ENCODE data around the gene ABCC3. TPM values are rescaled to one million over a fixed set of nuclear protein-coding genes. Genes with fewer than 3 reads are reported as not detected.
A peak's percentile ranks its signal among the peaks of the same experiment; 100 is the strongest.

Gene ABCC3
- total RNA-seq, 1 donor from 2014 or later = 0.68 TPM

- DNase-seq (ENCODE audit: missing footprints) = peak; percentile 55
- intact Hi-C loops (cut with DNase I) = loop anchor here (10.0 kb wide), 1 partner anchor 203 kb away; no protein-coding TSS in a partner anchor
- ATAC-seq = no peak
Observed at GRCh38 chr17:50687200-50688066, 52.8 kb downstream of the ABCC3 start.

GRCh38 chr17:50688245-50688644 lies 53.6 kb downstream of the ABCC3 start:
- ATAC-seq = no peak
- DNase-seq (ENCODE audit: missing footprints) = no peak
- intact Hi-C loops (cut with DNase I) = loop anchor here (10.0 kb wide), 1 partner anchor 203 kb away; no protein-coding TSS in a partner anchor

GRCh38 chr17:50689251-50689650 lies 54.6 kb downstream of the ABCC3 start:
- DNase-seq (ENCODE audit: missing footprints) (no peak), ATAC-seq (no peak)
- intact Hi-C loops (cut with DNase I) = loop anchor here (10.0 kb wide), 1 partner anchor 204 kb away; no protein-coding TSS in a partner anchor

DNA sequence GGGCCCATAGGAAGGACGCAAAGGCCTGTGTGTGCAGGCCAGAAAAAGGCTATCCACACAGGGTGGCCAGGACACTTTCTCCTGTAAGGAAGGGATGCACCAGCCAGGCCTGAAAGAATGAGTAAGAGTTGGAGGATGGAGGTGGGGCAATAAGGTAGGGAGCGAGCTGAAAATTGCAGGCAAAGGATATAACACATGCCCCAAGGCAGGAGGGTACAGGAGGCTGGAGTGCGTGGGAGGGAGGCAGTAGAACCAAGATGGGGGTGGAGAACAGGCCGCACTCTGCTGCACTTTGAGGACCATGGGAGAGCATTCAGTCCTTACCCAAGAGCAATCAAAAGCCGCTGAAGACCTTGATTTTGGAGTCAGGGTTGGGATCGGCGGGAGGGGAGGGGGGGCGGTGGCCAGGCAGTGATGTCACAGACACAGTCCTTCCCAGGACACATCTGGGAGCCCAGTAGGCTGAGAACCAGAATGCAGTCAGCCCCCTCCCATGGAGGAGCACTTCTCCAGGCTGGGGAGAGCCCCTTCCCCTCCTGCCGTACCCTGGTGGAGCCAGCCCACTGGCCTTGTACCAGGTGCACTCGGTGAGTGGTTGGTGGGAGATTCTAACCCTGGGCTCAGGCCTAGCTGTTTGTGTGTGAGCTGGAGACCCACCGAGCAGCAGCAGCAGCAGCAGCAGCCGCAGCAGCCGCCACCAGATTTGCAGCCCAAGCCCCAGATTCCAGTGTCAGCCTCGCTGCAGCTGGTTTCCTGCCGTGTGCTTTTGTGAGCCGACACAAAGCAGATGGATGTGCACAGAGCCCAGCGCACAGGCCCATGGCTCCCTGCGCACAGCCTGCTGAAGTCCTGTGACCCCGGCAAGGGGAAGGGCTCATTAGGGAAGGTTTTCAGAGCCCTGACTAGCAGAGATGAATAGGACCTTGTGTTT lies 55.5 kb downstream of the ABCC3 start:
- intact Hi-C loops (cut with DNase I) = loop anchor here (10.0 kb wide), 1 partner anchor 205 kb away; no protein-coding TSS in a partner anchor
- peak; percentile 31 for DNase-seq (ENCODE audit: missing footprints)
- ATAC-seq = no peak

DNA sequence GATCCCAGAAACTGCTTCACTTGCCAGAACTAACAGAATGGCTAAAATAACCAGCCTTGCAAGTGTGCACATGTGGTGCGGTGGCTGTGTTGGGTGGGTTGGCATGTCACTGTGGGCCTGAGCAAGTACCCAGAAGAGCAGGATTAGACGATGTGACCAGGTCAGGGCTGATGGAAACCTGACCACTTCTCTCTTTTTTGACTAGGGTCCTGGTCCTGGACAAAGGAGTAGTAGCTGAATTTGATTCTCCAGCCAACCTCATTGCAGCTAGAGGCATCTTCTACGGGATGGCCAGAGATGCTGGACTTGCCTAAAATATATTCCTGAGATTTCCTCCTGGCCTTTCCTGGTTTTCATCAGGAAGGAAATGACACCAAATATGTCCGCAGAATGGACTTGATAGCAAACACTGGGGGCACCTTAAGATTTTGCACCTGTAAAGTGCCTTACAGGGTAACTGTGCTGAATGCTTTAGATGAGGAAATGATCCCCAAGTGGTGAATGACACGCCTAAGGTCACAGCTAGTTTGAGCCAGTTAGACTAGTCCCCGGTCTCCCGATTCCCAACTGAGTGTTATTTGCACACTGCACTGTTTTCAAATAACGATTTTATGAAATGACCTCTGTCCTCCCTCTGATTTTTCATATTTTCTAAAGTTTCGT lies 56.3 kb downstream of the ABCC3 start:
- intact Hi-C loops (cut with DNase I) = no loop called here
- ATAC-seq = no peak
- no peak for DNase-seq (ENCODE audit: missing footprints)

- intact Hi-C loops (cut with DNase I) = no loop called here
- ATAC-seq = no peak
- DNase-seq (ENCODE audit: missing footprints) = no peak
Observed at GRCh38 chr17:50691550-50692447, 57.1 kb downstream of the ABCC3 start.

- intact Hi-C loops (cut with DNase I) = no loop called here
Observed at GRCh38 chr17:50692448-50693035, 57.9 kb downstream of the ABCC3 start.

GRCh38 chr17:50693036-50693682 lies 58.5 kb downstream of the ABCC3 start:
- DNase-seq (ENCODE audit: missing footprints) (peak; percentile 47), ATAC-seq (no peak)
- intact Hi-C loops (cut with DNase I) = no loop called here

More at GRCh38 chr17:50692448-50693035, 57.9 kb downstream of the ABCC3 start:
- DNase-seq (ENCODE audit: missing footprints) = no peak
- no peak for ATAC-seq

DNA sequence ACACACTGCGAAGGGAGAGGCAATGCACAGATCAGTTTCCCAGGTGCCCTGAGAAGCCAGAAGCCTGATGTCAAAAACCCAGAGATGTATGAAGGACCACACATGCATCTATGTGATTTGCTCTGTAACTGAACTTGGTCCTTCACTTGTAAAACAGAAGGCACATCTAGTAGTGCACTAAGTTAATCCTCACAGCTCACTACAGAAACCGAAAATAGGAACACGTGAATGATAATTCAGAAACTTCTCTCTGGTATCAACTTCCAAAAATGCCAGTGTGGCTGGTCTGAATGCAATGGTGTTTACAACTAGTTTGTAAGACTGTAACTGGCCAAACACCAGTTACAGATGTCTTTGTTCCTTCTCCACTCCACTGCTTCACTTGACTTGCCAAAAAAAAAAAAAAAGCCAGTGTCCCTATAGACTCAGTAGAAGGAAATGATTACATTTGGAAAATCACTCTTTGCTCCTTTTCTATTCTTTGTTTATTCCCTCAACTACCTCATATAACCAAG lies 61.7 kb downstream of the ABCC3 start:
- DNase-seq (ENCODE audit: missing footprints) (no peak), ATAC-seq (no peak)
- intact Hi-C loops (cut with DNase I) = no loop called here

DNA sequence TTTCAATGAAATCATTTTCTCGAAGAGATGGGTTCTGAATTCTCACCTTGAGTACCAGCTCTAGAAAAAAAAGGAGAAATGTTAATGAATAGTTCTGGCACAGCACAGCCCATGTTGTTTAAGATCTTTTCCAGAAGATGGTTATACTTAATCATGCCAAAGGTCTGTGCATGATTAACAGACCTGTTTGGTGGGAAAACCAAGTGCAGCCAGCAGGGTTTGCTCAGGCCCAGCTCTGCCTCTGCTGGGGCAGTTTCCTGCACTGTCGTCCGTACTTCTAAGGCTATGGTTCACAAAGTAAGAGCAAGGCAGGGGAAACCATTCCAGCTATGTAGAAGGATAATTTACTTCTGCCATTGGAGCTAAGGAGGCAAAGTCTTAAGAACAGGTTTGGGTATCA lies 62.4 kb downstream of the ABCC3 start:
- DNase-seq (ENCODE audit: missing footprints) (peak; percentile 28), ATAC-seq (no peak)
- intact Hi-C loops (cut with DNase I) = no loop called here

- no peak for DNase-seq (ENCODE audit: missing footprints)
- no peak for ATAC-seq
- intact Hi-C loops (cut with DNase I) = no loop called here
Observed at GRCh38 chr17:50697663-50698272, 63.1 kb downstream of the ABCC3 start.

- ATAC-seq (no peak), DNase-seq (ENCODE audit: missing footprints) (no peak)
- intact Hi-C loops (cut with DNase I) = no loop called here
Observed at GRCh38 chr17:50699410-50699809, 64.7 kb downstream of the ABCC3 start.

DNA sequence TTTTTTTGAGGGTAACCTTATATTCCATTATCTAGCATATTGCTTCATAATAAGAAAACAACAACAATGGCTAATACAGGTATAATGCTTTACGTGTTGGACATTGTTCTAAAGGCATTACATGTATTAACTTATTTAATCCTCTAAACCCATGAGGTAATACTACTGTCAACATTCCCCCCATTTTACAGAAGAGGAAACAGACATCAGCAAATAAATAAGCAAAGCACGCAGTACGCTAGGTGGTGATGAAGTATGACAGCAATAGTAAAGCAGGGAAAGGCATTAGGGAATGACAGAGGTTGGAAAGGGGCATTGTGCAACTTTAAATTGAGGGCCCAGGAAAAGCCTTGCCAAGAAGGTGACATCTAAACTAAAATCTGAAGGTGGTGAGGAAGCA lies 68.5 kb downstream of the ABCC3 start:
- DNase-seq (ENCODE audit: missing footprints) (no peak), ATAC-seq (no peak)
- intact Hi-C loops (cut with DNase I) = no loop called here

DNA sequence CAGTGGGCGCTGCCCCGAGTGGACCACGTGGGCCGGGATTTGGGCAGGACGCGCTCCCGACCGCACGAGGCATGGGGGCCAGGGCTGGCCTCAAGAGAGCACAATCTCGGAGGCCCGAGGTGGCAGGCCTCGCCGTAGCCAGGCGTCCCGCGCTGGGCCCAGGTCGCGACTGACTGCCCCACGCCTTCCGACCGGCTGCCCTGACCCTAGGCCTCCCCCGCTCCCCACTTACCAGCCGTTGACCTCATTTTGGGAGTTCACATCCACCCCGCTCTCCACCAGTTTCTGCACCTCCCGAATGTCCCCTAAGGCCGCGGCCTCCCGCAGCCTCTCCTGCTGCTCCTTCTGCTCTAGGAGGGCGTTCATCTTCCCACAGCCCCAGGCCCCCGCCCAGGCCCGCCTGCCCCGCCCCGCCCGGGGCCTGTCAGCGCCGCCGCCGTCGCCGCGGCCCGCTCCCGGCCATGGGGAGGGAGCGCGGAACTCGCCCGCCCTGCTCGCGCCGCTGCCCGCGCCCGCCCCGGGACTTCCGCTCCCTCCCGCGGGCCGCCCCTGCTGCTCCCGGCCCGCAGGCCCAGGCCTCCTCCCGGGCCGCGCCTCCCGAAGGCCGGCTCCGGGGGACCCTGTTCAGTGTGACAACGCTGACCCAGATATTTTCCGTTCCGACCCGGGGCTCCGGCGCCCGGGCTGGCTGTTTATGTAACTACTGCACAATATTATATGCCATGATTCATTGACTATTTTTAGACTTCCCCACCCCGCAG lies 72.8 kb downstream of the ABCC3 start, which contains the start of gene ANKRD40:
Gene ANKRD40 (minus strand): TSS at position 626 of the 761 bp plus-strand sequence. CDS start 260 bp downstream, at position 366.
- intact Hi-C loops (cut with DNase I) = no loop called here
- peak; percentile 87 for ATAC-seq
- DNase-seq (ENCODE audit: missing footprints) = peak; percentile 93

Measured in Right ventricle myocardium inferior (tissue), 1 donor.